Activated T-cell treated with anti-CD3 and anti-CD28 coated beads for 1 hour (primary cell): ENCODE results near the gene LMBR1.
"Not testable (repeated sequence)": the region's sequence is repeated elsewhere in the genome, so short reads cannot be mapped to it uniquely, and the experiment has no call there.

Experiments used
- DNase-seq: peaks from one replicate; pipeline ENCODE4 v3.0.0-alpha.2; 2020; ENCODE audit warnings: low read depth

LMBR1 gene

GRCh38 chr7:156754201-156754600 is 138.8 kb downstream of the LMBR1 start:
- DNase-seq, result no peak

GRCh38 chr7:156753630-156754029 is 139.4 kb downstream of the LMBR1 start:
- no peak for DNase-seq

- DNase-seq, result no peak
Observed at GRCh38 chr7:156753229-156753560, 139.8 kb downstream of the LMBR1 start.

GRCh38 chr7:156752367-156753228 is 140.4 kb downstream of the LMBR1 start:
- no peak for DNase-seq

- DNase-seq, result no peak
Observed at GRCh38 chr7:156751319-156751718, 141.7 kb downstream of the LMBR1 start.

GRCh38 chr7:156747718-156748117 is 145.3 kb downstream of the LMBR1 start:
- DNase-seq, result no peak

GRCh38 chr7:156746891-156747290 is 146.1 kb downstream of the LMBR1 start:
- DNase-seq, result no peak

GRCh38 chr7:156739596-156739995 is 153.4 kb downstream of the LMBR1 start:
- no peak for DNase-seq

GRCh38 chr7:156735851-156736250 is 157.1 kb downstream of the LMBR1 start:
- no peak for DNase-seq

- no peak for DNase-seq
Observed at GRCh38 chr7:156733638-156734037, 159.3 kb downstream of the LMBR1 start.

- DNase-seq, result no peak
Observed at GRCh38 chr7:156732091-156732625, 160.8 kb downstream of the LMBR1 start.

- DNase-seq, result no peak
Observed at GRCh38 chr7:156731651-156732050, 161.3 kb downstream of the LMBR1 start.

GRCh38 chr7:156725936-156726335 is 167.0 kb downstream of the LMBR1 start:
- DNase-seq, result no peak

- DNase-seq, result no peak
Observed at GRCh38 chr7:156725073-156725472, 167.9 kb downstream of the LMBR1 start.

- no peak for DNase-seq
Observed at GRCh38 chr7:156722043-156722826, 170.7 kb downstream of the LMBR1 start.

- DNase-seq, result no peak
Observed at GRCh38 chr7:156703773-156704482, 189.1 kb downstream of the LMBR1 start.

GRCh38 chr7:156703209-156703608 is 189.8 kb downstream of the LMBR1 start:
- no peak for DNase-seq

GRCh38 chr7:156702399-156702798 is 190.6 kb downstream of the LMBR1 start:
- DNase-seq, result no peak

- DNase-seq, result not testable (repeated sequence)
Observed at GRCh38 chr7:156701787-156702186, 191.2 kb downstream of the LMBR1 start.

GRCh38 chr7:156698512-156698911 is 194.5 kb downstream of the LMBR1 start:
- not testable (repeated sequence) for DNase-seq

GRCh38 chr7:156697283-156697682 is 195.7 kb downstream of the LMBR1 start:
- not testable (repeated sequence) for DNase-seq

- DNase-seq, result no peak
Observed at GRCh38 chr7:156693627-156694026, 199.4 kb downstream of the LMBR1 start.
